ENCODE measurements around the gene ZNF853.

Gene ZNF853

GRCh38 chr7:6606866-6607583, 8.4 kb upstream of the ZNF853 start:
- no peak for DNase-seq

DNA sequence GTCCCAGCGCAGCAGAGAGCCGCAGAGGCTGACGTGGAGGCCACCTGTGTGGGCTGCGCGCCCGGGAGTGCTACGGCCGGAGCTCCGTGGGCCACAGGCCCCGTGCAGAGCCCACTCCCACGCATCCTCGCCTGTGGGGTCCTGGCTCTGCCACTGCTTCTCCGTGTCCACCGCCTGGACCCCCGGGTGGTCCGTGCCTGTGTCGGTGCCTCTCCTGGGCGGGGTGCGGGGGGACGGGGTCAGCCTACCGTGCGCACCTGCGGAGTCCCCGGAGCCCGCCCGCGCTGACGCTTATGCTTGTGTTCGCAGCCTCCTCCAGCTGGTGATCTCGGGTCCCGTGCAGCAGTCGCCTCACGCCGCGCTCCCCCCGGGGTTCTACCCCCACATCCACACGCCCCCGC, 7.8 kb upstream of the ZNF853 start:
- DNase-seq = no peak

GRCh38 chr7:6608081-6608480, 7.3 kb upstream of the ZNF853 start:
- no peak for DNase-seq

DNA sequence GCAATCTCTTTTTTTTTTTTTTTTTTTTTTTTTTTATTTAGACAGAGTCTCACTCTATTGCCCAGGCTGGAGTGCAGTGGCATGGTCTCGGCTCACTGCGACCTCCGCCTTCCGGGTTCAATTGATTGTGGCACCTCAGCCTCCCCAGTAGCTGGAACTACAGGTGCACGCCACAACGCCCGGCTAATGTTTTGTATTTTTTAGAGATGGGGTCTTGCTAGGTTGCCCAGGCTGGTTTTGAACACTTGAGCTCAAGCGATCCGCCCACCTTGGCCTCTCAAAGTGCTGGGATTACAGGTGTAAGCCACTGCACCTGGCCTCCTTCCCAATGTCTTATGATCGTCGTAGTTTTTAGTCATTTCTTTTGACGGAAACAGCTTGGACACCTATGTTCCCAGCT, 6.6 kb upstream of the ZNF853 start:
- DNase-seq = no peak

- no peak for DNase-seq
Measured at GRCh38 chr7:6612819-6613218, 2.6 kb upstream of the ZNF853 start.

- no peak for DNase-seq
Measured at GRCh38 chr7:6613706-6614105, 1.7 kb upstream of the ZNF853 start.

GRCh38 chr7:6615723-6616555, 529 bp downstream of the ZNF853 start:
- DNase-seq = no peak

DNA sequence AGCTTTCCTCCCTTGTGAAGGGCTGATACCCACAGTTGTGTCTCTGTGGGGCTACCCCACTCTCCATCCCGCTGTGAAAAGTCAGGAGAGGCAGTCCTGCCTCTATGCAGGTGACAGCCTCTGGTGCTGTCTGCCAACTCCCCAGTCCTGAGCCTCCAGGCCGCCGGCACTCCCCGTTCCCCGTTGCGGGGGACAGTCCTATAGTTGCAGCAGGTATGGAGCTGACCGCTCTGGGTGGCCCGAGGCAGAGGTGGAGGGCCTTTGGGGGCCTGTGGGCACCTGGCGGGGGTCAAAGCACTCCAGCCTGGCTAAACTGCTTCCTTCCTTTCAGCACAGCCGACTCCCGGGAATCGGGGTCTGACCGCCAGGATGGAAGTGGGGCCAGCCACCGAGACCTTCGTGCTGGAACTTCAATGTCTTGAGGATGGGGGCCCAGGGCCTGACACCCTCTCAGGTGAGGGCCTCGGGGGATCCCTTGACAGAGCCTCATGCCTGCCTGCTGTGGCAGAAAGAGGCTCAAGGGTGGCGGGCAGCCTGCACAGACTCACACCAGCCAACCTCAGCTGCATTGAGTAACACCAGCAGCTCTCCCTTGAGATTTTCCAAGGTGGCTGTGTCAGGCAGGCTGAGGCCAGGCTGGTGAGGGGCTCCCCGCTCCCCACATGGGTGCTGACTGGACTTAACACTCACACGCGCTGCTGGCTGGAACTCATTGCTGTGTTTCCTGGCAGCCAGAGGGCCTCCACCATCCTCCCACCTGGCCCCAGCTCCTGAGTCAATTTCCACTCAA, 1.6 kb downstream of the ZNF853 start:
- no peak for DNase-seq

GRCh38 chr7:6618621-6619020, 3.2 kb downstream of the ZNF853 start:
- no peak for DNase-seq

DNA sequence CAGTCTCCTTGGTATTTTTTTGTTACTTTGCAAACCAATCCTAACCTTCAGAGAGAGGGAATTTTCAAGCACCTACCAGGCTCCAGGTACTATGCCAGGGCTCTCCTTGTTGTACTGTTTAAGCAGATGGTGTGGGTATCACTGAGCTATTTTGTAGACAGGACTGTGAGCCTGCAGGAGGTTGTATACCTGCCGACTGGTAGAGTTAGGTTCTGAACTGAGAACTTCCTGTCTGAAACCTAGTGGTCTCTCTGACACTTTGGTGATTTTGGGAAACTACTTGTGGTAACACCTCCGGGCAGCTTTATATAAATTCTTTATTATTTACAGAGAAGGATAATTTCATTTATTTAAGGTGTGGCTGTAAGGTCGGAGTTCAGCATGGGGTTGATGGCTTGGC, 4.6 kb downstream of the ZNF853 start:
- DNase-seq = no peak

DNA sequence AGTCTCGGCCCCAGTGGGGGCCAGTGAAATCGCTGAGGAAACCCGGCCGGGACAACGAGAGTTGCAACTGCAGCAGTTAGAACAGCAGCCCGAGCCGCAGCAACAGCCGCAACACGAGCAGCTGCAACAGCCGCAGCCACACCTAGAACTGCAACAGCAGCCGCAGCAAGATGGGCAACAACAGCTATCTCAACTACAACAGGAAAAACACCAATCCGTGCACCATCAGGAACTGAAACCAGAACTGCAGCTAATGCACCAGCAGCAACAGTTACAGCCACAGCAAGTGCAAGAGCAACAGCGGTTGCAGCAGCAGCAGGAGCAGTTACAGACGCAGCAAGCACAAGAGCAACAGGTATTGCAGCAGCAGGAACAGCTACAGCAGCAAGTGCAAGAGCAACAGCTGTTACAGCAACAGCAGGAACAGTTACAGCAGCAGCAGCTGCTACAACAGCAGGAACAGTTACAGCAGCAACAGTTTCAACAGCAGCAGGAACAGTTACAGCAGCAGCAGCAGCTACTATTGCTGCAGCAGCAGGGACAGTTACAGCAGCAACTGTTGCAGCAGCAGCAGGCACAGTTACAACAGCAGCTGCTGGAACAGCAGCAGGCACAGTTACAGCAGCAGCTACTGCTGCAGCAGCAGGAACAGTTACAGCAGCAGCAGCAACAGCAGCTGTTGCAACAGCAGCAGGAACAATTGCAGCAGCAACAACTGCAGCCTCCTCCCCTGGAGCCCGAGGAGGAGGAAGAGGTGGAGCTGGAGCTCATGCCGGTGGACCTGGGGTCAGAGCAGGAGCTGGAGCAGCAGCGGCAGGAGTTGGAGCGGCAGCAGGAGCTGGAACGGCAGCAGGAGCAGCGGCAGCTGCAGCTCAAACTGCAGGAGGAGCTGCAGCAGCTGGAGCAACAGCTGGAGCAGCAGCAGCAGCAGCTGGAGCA, 6.1 kb downstream of the ZNF853 start:
- no peak for DNase-seq

DNA sequence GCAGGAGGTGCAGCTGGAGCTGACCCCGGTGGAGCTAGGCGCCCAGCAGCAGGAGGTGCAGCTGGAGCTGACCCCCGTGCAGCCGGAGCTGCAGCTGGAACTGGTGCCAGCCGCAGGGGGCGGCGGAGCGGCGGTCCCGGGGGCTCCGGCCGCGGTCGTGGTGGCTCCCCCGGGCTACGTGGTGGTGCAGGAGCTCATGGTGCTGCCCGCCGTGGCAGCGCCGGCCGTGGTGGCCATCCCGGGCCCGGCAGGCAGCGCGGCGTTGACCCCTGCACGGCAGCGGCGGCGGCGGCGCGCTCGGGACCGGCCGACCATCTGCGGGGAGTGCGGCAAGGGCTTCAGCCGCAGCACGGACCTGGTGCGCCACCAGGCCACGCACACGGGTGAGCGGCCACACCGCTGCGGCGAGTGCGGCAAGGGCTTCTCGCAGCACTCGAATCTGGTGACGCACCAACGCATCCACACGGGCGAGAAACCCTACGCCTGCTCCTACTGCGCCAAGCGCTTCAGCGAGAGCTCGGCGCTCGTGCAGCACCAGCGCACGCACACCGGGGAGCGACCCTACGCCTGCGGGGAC, 6.8 kb downstream of the ZNF853 start:
- DNase-seq = no peak

GRCh38 chr7:6623589-6624245, 8.3 kb downstream of the ZNF853 start:
- DNase-seq = peak; percentile 36

DNA sequence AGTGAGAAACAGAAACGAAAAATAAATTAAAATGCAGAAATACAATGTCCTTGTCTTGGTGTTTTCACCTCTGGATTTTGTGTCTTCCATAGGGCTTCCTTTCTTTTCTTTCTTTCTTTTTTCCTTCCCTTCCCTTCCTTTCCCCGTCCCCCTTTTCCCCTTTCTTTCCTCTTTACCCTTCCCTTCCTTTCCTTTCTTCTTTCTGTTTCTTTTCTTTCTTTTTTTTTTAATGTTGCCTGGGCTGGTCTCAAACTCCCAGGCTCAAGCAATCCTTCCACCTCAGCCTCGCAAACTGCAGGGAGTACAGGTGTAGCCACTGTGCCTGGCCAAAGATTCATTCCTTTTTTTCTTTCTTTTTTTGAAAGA, 8.8 kb downstream of the ZNF853 start:
- DNase-seq = no peak

GRCh38 chr7:6628045-6628444, 12.6 kb downstream of the ZNF853 start:
- DNase-seq = no peak

DNA sequence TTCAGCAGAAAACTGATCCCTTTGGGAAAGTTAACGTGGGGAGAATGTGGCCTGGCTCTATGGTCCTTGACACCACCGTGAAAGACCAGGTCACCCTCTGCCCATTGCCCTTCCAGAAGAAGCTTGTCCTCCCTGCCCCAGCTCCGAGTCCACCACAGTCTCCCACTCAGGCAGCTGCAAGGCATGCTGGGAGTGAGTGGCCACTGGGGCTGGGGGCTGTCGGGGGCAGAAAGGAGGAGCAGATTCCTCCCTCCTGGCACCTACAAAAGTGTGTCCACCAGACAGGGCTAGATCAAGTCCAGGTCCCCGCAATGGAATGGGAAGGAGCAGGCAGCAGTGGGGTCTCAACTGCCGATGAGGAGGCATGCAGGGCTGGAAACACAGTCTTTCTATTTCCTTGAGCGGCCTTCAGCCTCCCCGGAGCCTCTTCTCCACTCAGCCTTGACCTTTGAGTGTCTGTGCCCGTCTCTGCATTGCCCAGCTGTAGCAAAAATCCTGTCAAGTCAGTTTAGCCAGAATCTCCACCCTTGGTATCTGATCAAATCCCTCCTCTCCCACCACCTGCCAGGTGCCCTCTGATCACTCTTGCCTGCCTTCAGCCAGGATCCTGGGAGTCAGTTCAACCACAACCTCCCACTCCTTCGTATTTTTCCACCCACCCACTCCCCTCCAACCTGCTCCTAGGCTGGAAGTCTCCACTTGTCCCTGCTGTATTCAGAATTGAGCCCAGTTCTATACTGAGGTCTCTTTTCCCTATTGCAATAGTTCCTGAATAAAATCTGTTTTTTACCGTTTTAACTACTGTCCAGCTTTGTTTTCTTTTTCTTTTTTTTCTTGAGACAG, 14.8 kb downstream of the ZNF853 start:
- DNase-seq = no peak

GRCh38 chr7:6631605-6632004, 16.2 kb downstream of the ZNF853 start:
- no peak for DNase-seq

DNA sequence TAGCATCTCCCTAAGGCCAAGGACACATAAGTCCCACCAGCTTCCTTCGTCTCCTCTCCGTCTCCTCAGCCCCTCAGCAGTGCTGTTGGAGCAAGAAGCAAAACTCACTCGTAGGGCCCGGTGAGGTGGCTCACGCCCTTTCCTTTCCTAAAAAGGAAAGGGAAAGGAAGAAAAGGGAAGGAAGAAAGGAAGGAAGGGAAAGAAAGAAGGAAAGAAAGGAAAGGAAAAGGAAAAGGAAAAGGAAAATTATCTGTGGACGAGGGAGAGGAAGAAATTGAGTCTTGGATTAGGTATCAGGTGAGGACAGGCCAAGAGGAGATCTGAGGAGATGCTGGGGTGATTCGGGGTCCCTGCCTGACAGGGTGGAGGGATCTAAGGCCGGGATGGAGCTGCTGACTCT, 18.6 kb downstream of the ZNF853 start:
- DNase-seq = no peak

GRCh38 chr7:6634971-6635370, 19.6 kb downstream of the ZNF853 start:
- DNase-seq = peak; percentile 24

DNA sequence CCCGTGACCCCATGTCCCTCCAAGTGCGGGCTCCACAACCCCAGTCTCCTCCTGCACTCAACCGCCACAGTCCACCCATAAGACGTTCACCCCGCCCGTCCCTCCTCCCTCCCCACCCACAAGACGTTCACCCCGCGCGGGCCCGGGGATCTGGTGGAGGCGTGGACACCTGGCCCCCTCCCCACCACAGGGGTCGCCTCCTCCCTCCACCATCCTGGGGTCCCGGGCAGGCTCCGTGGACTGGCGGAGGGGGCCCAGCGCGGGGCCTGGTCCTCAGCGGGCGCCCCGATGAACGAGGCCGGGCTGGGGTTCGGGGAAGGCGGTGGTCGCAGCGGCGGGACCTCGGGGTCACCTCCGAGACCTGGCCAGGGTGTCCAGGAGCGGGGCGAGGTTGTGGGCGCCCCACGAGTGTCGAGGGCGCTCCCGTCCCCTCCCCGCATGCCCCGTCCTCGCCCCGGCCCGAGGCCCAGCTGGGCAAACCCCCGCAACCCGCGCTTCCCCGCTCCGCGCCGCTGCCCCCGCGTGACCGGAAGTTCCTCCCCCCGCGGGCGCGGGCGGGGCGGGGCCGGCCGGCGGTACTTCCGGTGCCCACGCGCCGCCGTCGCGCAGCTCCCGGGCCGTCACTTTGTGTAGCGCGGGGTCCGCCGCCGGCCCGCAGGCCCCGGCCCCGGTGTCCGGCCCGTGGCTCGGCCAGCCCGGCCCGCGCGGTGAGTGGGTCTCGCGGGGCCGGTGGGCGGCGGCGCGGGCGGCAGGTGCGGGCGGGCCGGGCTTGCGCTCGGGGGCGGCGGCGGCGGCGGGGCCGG, 21.5 kb downstream of the ZNF853 start, which contains the start of gene ZNF316:
Gene ZNF316 (plus strand): TSS at position 578 of the 803 bp plus-strand sequence. CDS start 5,092 bp downstream, outside the sequence.
- peak; percentile 41 for DNase-seq

All from CD4-positive, alpha-beta T cell treated with Interleukin-4 for 4 hours (primary cell).